ENCODE results near the gene LAYN. TPM values are rescaled to one million over a fixed set of nuclear protein-coding genes. Genes with fewer than 3 reads are reported as not detected.

LAYN gene
- total and polyA plus RNA-seq, 2 donors (not counting 3 experiments of a cell fraction or from before 2014, with no cell fraction given), result 0.92 to 2.2 TPM

DNA sequence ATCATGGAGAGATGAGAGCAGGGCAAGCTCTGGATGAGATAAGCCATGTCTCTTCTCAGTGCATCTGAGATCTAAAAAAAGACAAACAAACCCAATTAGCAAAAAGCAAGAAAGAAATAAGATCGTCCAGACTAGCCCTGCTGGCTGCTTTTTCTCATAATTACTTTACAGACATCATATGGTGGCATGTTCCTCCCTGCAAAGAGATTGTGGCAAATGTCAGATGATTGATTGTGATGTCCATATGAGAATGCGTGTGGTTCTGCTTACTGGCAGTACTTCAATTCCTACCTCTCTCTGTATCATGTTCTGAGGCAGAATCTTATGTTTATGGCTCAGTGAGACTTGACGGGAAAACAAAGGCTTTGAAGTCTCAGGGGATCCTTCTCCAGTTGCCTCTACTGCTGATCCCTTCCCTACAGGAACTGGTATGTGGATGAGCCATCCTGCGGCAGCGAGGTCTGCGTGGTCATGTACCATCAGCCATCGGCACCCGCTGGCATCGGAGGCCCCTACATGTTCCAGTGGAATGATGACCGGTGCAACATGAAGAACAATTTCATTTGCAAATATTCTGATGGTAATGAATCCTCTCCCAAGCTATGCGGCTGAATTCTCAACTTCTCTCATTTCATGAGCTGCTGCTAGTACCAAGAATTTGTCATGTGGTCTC, 8.8 kb downstream of the LAYN start:
- Histone ChIP-seq H3K4me3 (replicated peaks in 1 of 3; ENCODE audit: insufficient read depth in 1 of 3, low read depth in 1 of 3, low read length in 3 of 3) (no peak overlapping the region), H3K4me1 (ENCODE audit: control insufficient read depth, extremely low read depth, insufficient read depth, low read length) (no peaks in the 10 kb centered on the region), H3K9me1 (replicated peaks; ENCODE audit: control insufficient read depth, extremely low read depth, insufficient read depth, low read length) (no peaks in the 10 kb centered on the region), H3K4me2 (ENCODE audit: insufficient read depth, low read length) (no peak overlapping the region), H3K79me2 (ENCODE audit: control insufficient read depth, insufficient read depth, low read length) (no peaks in the 10 kb centered on the region), H2AFZ (ENCODE audit: low read depth, low read length) (no peak overlapping the region), H3K27ac (ENCODE audit: insufficient read depth, low read depth, low read length) (no peak overlapping the region), H3K9ac (replicated peaks; ENCODE audit: extremely low read depth, insufficient read depth, low read length) (no peak overlapping the region), H3K36me3 (ENCODE audit: control insufficient read depth in 2 of 2, extremely low read depth in 1 of 2, insufficient read depth in 2 of 2, low read length in 2 of 2) (no peaks in the 10 kb centered on the region), H3K27me3 (ENCODE audit: control insufficient read depth in 2 of 2, insufficient read depth in 2 of 2, low read length in 2 of 2) (peaks cover 13 to 22% of the 10 kb centered on the region in 2 experiments), H4K20me1 (replicated peaks; ENCODE audit: control insufficient read depth, extremely low read depth, insufficient read depth, low read length) (no peaks in the 10 kb centered on the region), H3K9me3 (replicated peaks; ENCODE audit: control insufficient read depth, insufficient read depth, low read length) (no peaks in the 10 kb centered on the region)
- ChIA-PET CTCF (interaction anchor here (3.3 kb wide), 1 partner anchor 12 kb away, joined by 15 read pairs; no protein-coding TSS in a partner anchor), POLR2A (no interaction called here)
- TF ChIP-seq MYC (IDR thresholded peaks at IDR 0.05; ENCODE audit: low read depth, low read length) (no peak), POLR2A (IDR thresholded peaks at IDR 0.05; ENCODE audit: low read depth, low read length) (no peak), GATA2 (IDR thresholded peaks at IDR 0.05; ENCODE audit: insufficient read depth, insufficient read length, low read depth, low read length) (no peak), EZH2 (IDR thresholded peaks at IDR 0.05; ENCODE audit: borderline replicate concordance, low read depth, low read length, severe bottlenecking) (no peak), FOS (IDR thresholded peaks at IDR 0.05; ENCODE audit: borderline replicate concordance, insufficient read depth, low read length) (no peak), POLR2AphosphoS5 (IDR thresholded peaks at IDR 0.05; ENCODE audit: insufficient read depth, low read depth, low read length) (no peak), JUN (IDR thresholded peaks at IDR 0.05; ENCODE audit: borderline replicate concordance, insufficient read depth, insufficient read length, low read depth) (no peak)
- TF ChIP-seq, protein P1, sequence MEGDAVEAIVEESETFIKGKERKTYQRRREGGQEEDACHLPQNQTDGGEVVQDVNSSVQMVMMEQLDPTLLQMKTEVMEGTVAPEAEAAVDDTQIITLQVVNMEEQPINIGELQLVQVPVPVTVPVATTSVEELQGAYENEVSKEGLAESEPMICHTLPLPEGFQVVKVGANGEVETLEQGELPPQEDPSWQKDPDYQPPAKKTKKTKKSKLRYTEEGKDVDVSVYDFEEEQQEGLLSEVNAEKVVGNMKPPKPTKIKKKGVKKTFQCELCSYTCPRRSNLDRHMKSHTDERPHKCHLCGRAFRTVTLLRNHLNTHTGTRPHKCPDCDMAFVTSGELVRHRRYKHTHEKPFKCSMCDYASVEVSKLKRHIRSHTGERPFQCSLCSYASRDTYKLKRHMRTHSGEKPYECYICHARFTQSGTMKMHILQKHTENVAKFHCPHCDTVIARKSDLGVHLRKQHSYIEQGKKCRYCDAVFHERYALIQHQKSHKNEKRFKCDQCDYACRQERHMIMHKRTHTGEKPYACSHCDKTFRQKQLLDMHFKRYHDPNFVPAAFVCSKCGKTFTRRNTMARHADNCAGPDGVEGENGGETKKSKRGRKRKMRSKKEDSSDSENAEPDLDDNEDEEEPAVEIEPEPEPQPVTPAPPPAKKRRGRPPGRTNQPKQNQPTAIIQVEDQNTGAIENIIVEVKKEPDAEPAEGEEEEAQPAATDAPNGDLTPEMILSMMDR (IDR thresholded peaks at IDR 0.05; ENCODE audit: extremely low read depth in 1 of 2, insufficient read depth in 1 of 2, low read depth in 1 of 2, low read length in 2 of 2), result no peak
- TF ChIP-seq, protein P2, sequence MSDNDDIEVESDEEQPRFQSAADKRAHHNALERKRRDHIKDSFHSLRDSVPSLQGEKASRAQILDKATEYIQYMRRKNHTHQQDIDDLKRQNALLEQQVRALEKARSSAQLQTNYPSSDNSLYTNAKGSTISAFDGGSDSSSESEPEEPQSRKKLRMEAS (IDR thresholded peaks at IDR 0.05; ENCODE audit: insufficient read depth, insufficient read length), result no peak
- FAIRE-seq (no peak), DNase-seq (ENCODE audit: low read depth, low spot score) (no peak)
- dilution Hi-C loops (cut with MboI; ENCODE audit: extremely low pct_ligation_motif_present, low sequenced_read_pairs) (no loop called here), intact Hi-C loops (cut with micrococcal nuclease) (no loop called here)
- BruUV-seq (replicated peaks), result no TSS peak
